Left renal pelvis (tissue), 4 donors: ENCODE measurements around the gene CHD2. TPM values are rescaled to one million over a fixed set of nuclear protein-coding genes. Genes with fewer than 3 reads are reported as not detected.

Source experiments
- DNase-seq, 4 donors: peaks; one replicate each; pipeline ENCODE4 v3.0.0-alpha.2; 2013; ENCODE audit warnings: low read depth in 4 of 4, low spot score in 3 of 4
- polyA plus RNA-seq, 4 donors: library from polyadenylated mRNA; unstranded; fragments of 120-200 nt; gene quantifications; one replicate each; pipeline ENCODE4 v1.2.1, GENCODE V29; 2013; ENCODE audit not compliant: insufficient read length in 4 of 4

Gene CHD2
- polyA plus RNA-seq, 4 donors = 82.1 to 132 (median 119) TPM

DNA sequence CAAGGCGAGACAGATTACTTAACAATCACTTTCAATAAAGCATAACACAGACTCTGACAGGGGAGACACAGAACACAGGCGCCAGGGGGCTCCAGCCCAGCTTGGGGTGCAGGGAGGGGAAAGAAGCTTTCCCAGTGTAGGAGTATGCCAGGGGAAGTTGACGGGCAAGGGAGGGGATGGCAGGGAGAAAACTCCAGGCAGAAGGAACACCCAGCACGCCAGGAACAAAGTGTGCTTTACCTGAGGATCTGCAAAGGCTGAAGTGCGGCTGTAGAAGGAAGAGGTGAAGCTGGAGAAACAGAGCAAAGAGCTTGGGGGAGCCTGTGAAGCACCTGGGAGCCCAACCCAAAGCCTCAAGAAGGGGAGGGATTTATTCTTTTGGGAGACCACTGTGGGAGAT is 176.8 kb downstream of the CHD2 start:
- no peak for DNase-seq

Other genes with a start within 250 kb of the CHD2 start
- gene FAM174B, start 244.5 kb upstream of the CHD2 start, polyA plus RNA-seq = 10 to 100 TPM; 16.3 to 40.1 (median 36.2) TPM
- gene RGMA, start 188.9 kb downstream of the CHD2 start, polyA plus RNA-seq = 10 to 100 TPM in 2 of 4 donors, 1 to 10 TPM in 2; 7.2 to 37.5 (median 11.4) TPM